VCaP (cell line): Measurements from ENCODE around the gene VSX1.

Experiments used
- H3K27ac ChIP-seq: fragments of 450-650 bp; 2 replicates; pipeline ENCODE4 v1.5.1; 2017
- CTCF ChIP-seq: fragments of 450-650 bp; conservative IDR thresholded peaks from 2 replicates; pipeline ENCODE4 v1.5.1; 2017; ENCODE audit warnings: mild to moderate bottlenecking, moderate library complexity

The VSX1 gene

GRCh38 chr20:25085756-25086495 lies 4.0 kb upstream of the VSX1 start:
- no peak for TF ChIP-seq CTCF
- H3K27ac ChIP-seq: no peak overlapping the region

GRCh38 chr20:25084626-25085187 lies 2.8 kb upstream of the VSX1 start:
- TF ChIP-seq CTCF: no peak
- no peak overlapping the region for H3K27ac ChIP-seq

- no peak overlapping the region for H3K27ac ChIP-seq
- no peak for TF ChIP-seq CTCF
Measured at GRCh38 chr20:25083773-25084625, 2.1 kb upstream of the VSX1 start.

- no peak overlapping the region for H3K27ac ChIP-seq
- no peak for TF ChIP-seq CTCF
Measured at GRCh38 chr20:25083141-25083772, 1.3 kb upstream of the VSX1 start.

- TF ChIP-seq CTCF: no peak
- H3K27ac ChIP-seq: no peak overlapping the region
Measured at GRCh38 chr20:25082498-25082873, 545 bp upstream of the VSX1 start.

- TF ChIP-seq CTCF: no peak
- no peak overlapping the region for H3K27ac ChIP-seq
Measured at GRCh38 chr20:25081065-25081729, 744 bp downstream of the VSX1 start.

GRCh38 chr20:25079171-25079570 lies 2.8 kb downstream of the VSX1 start:
- no peak for TF ChIP-seq CTCF
- no peak overlapping the region for H3K27ac ChIP-seq
